Chondrocyte (in vitro differentiated cells): ENCODE data around the gene WASF3. TPM values are rescaled to one million over a fixed set of nuclear protein-coding genes. Genes with fewer than 3 reads are reported as not detected.

Experiments used
- DNase-seq: peaks from one replicate; pipeline ENCODE4 v3.0.0; 2021; ENCODE audit warnings: mixed read lengths, low spot score
- H3K27ac Mint-ChIP-seq: one replicate; pipeline ENCODE4 v1.8.0; 2021; ENCODE audit warnings: mild to moderate bottlenecking, moderate library complexity, mixed read lengths; ENCODE audit not compliant: unreplicated experiment
- H3K27me3 Mint-ChIP-seq: 2 replicates; pipeline ENCODE4 v1.8.0; 2021; ENCODE audit warnings: low read depth, mixed read lengths
- H3K36me3 Mint-ChIP-seq: 2 replicates; pipeline ENCODE4 v1.8.0; 2021; ENCODE audit warnings: low read depth, mixed read lengths
- H3K4me1 Mint-ChIP-seq: 2 replicates; pipeline ENCODE4 v1.8.0; 2021; ENCODE audit warnings: low read depth, mild to moderate bottlenecking, mixed read lengths
- H3K4me3 Mint-ChIP-seq: one replicate; pipeline ENCODE4 v1.8.0; 2021; ENCODE audit warnings: mild to moderate bottlenecking, moderate library complexity, mixed read lengths; ENCODE audit not compliant: unreplicated experiment
- H3K9me3 Mint-ChIP-seq: 2 replicates; pipeline ENCODE4 v1.8.0; 2021; ENCODE audit warnings: low read depth, mixed read lengths
- CTCF ChIP-seq: fragments of 200-600 bp; sonication (generic); IDR thresholded peaks from 2 replicates; pipeline ENCODE4 v1.5.0; 2021; ENCODE audit warnings: antibody characterized with exemption, mild to moderate bottlenecking, moderate library complexity
- total RNA-seq: library from RNA; stranded (reverse); gene quantifications from 3 replicates; pipeline ENCODE4 v1.2.1, GENCODE V29; 2021

WASF3 gene
- total RNA-seq, 1 donor from 2014 or later: 23.6 TPM

GRCh38 chr13:26726684-26727083, 169.2 kb downstream of the WASF3 start:
- Mint-ChIP-seq H3K9me3 (no peaks in the 10 kb centered on the region), H3K27ac (no peak overlapping the region), H3K4me1 (no peaks in the 10 kb centered on the region), H3K27me3 (peaks cover 19% of the 10 kb centered on the region), H3K36me3 (no peaks in the 10 kb centered on the region), H3K4me3 (no peak overlapping the region)
- DNase-seq: no peak
- TF ChIP-seq CTCF: no peak

- no peak overlapping the region for H3K4me3 Mint-ChIP-seq
- DNase-seq: no peak
- no peaks in the 10 kb centered on the region for H3K36me3 Mint-ChIP-seq
- no peaks in the 10 kb centered on the region for H3K4me1 Mint-ChIP-seq
- no peak for TF ChIP-seq CTCF
- H3K27ac Mint-ChIP-seq: no peak overlapping the region
- H3K27me3 Mint-ChIP-seq: peaks cover 19% of the 10 kb centered on the region
- H3K9me3 Mint-ChIP-seq: no peaks in the 10 kb centered on the region
Measured at GRCh38 chr13:26727122-26727521, 169.6 kb downstream of the WASF3 start.

GRCh38 chr13:26727633-26728032, 170.2 kb downstream of the WASF3 start:
- Mint-ChIP-seq H3K9me3 (no peaks in the 10 kb centered on the region), H3K4me1 (no peaks in the 10 kb centered on the region), H3K36me3 (no peaks in the 10 kb centered on the region), H3K4me3 (no peak overlapping the region), H3K27ac (no peak overlapping the region), H3K27me3 (peaks cover 19% of the 10 kb centered on the region)
- no peak for TF ChIP-seq CTCF
- DNase-seq: no peak

- H3K4me1 Mint-ChIP-seq: no peaks in the 10 kb centered on the region
- H3K27ac Mint-ChIP-seq: no peak overlapping the region
- no peak for TF ChIP-seq CTCF
- H3K27me3 Mint-ChIP-seq: peaks cover 17% of the 10 kb centered on the region
- H3K9me3 Mint-ChIP-seq: peaks cover 14% of the 10 kb centered on the region
- H3K36me3 Mint-ChIP-seq: peaks cover 2% of the 10 kb centered on the region
- H3K4me3 Mint-ChIP-seq: no peak overlapping the region
- no peak for DNase-seq
Measured at GRCh38 chr13:26735677-26736076, 178.2 kb downstream of the WASF3 start.

Other genes with a start within 250 kb of the WASF3 start
- not detected in 3 replicates for gene GPR12, start 203.1 kb downstream of the WASF3 start, total RNA-seq